GM12873 (cell line): ENCODE measurements around the gene SVOPL.

Source experiments
- TF ChIP-seq, protein P1 (sequence below): IDR thresholded peaks from 2 replicates; pipeline ENCODE4 v1.5.1; 2012; ENCODE audit warnings: low read depth, mild to moderate bottlenecking, moderate library complexity, low read length, control low read depth; ENCODE audit not compliant: insufficient read depth; ENCODE audit errors: missing control alignments

SVOPL gene

DNA sequence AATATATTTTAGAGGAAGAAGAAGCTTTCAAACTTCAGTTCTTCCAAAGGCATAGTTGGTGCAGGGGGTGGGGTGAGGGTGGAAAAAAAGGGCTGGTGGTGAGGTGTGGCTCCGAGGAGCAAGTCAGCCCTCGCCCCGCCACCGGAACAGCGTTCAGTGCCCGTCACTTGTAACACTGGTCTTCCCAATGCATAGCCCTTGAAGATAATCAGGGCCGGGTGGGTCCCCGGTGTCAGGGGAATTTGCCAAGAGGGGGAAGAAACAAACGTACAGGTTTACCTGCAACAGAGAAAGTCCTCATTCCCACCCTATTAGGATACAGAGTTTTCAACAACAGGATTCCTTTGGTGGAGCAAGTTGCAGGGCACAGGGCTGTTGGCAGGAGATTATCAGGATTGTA, 1.5 kb downstream of the SVOPL start:
- TF ChIP-seq, protein P1, sequence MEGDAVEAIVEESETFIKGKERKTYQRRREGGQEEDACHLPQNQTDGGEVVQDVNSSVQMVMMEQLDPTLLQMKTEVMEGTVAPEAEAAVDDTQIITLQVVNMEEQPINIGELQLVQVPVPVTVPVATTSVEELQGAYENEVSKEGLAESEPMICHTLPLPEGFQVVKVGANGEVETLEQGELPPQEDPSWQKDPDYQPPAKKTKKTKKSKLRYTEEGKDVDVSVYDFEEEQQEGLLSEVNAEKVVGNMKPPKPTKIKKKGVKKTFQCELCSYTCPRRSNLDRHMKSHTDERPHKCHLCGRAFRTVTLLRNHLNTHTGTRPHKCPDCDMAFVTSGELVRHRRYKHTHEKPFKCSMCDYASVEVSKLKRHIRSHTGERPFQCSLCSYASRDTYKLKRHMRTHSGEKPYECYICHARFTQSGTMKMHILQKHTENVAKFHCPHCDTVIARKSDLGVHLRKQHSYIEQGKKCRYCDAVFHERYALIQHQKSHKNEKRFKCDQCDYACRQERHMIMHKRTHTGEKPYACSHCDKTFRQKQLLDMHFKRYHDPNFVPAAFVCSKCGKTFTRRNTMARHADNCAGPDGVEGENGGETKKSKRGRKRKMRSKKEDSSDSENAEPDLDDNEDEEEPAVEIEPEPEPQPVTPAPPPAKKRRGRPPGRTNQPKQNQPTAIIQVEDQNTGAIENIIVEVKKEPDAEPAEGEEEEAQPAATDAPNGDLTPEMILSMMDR: no peak

DNA sequence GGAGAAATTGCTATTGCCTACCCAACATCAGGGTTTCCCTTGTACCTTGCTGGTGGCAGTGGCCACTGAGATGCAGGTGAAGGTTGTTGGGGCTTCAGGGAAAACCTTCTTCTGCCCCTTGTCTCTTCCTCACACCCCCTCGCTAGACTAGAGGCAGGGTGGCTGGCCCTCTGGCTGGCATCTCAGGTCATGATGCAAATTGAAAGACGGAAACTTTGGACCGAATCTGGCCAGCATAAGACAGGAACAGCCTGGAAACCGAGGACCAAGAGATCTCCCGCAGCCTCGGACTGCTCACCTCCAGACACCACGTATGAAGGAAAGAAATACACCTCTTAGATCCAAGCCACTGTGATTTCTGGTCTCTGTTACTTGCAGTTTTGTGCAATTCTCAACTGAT, 2.9 kb downstream of the SVOPL start:
- TF ChIP-seq, protein P1: no peak

DNA sequence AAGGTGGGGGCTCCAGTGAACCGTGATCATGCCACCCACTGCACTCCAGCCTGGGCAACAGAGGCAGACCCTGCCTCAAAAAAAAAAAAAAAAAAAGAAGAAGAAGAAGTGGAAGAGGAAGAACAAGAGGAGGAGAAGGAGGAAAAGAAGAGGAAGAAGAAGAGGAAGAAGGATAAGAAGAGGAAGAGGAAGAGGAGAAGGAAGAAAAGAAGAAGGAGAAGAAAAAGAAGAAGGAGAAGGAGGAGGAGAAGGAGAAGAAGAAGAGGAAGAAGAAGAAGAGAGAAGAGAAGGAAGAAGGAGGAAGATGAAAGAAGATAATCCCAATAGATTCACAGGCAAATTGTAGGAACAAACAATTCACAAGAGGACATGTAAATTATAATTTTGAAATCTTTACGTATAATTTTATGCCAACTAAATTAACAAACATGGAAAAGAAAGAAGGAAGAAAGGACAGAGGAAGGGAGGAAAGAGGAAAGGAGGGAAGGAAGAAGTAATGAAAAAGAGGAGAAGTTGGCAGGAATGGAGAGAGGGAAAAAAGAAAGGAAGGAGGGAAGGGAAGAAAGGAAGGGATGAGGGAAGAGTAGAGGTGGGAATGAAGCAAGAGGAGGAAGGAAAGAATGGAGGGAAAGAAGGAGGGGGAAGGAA, 3.5 kb downstream of the SVOPL start:
- TF ChIP-seq, protein P1: no peak

DNA sequence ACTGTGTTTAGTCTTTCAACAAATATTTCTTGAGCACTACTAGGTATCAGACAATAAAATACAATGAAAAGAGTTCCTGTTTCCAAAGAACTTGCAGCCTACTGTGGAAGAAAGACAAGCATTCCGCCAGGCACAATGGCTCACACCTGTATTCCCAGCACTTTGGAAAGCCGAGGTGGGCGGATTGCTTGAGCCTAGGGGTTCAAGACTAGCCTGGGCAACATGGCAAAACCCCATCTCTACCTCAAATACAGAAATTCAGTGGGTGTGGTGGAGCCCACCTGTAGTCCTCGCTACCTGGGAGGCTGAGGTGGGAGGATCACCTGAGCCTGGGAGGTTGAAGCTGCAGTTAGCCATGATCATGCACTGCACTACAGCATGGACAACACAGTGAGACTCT, 6.1 kb downstream of the SVOPL start:
- TF ChIP-seq, protein P1: no peak

DNA sequence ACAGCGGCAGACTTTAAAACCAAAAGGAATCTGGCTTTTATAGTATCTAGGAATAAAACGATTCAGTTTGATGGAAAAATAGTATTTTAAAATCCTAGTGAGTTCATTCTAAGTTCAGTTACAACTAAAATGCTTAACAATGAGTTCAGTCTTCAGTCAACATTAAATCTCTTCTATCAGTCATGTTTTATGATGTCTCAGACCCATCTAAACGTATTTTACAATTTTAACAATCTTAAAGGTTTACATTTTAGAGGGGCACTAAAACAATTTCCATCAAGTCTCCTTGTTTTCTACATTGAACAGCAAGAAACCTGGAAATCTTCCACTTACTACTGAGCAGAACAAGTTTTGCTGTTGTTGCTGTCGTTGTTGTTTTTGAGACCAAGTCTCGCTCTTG, 10.0 kb downstream of the SVOPL start:
- TF ChIP-seq, protein P1: no peak

DNA sequence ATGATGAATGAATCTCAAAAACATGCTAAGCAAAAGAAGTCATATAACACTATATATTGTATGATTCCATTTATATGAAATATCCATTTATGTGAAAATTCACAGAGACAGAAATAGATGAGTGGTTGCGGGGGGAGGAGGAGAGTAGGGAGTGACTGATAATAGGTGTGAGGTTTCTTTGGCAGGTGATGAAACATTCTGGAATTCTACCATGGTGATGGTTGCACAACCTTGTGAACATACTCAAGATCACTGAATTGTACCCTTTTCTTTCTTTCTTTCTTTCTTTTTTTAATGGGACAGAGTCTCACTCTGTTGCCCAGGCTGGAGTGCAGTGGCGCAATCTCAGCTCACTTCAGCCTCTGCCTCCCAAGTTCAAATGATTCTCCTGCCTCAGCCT, 10.7 kb downstream of the SVOPL start:
- TF ChIP-seq, protein P1: no peak

DNA sequence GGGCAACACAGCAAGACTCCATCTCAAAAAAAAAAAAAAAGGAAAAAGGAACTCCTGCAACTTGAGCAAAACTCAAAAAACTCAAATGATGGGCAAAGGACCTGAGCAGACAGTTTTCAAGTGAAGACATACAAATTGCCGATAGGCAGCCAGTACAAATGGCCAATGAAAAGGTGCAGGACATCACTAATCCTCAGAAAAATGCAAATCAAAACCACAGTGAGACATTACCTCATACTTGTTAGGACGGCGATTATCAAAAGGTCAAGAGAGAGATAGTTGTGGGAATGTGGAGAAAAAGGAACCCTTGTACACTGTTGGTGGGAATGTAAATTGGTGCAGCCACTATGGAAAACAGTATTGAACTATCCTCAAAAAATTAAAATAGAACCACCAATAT, 16.8 kb downstream of the SVOPL start:
- TF ChIP-seq, protein P1: no peak
